HEK293 (cell line): ENCODE results near the gene IP6K2.

Experiments
- PRDM1 ChIP-seq: fragments of 450-650 bp; formaldehyde crosslinking; IDR thresholded peaks from 2 replicates; pipeline ENCODE4; 2016; ENCODE audit warnings: missing biosample characterization, missing genetic modification characterization
- TCF7L2 ChIP-seq: IDR thresholded peaks from 2 replicates; pipeline ENCODE4 v1.6.1; 2011; ENCODE audit warnings: low read depth, mild to moderate bottlenecking, inconsistent platforms, low read length, moderate library complexity, borderline replicate concordance
- ZNF138 ChIP-seq: fragments of 450-650 bp; formaldehyde crosslinking; IDR thresholded peaks from 2 replicates; pipeline ENCODE4 v1.5.1; 2016; ENCODE audit warnings: missing biosample characterization, missing genetic modification characterization, borderline replicate concordance
- ZNF621 ChIP-seq: fragments of 450-650 bp; formaldehyde crosslinking; IDR thresholded peaks from 2 replicates; pipeline ENCODE4 v1.5.1; 2017; ENCODE audit warnings: missing biosample characterization, missing genetic modification characterization
- TF ChIP-seq, protein P1 (sequence below): fragments of 450-650 bp; formaldehyde crosslinking; IDR thresholded peaks from 2 replicates; pipeline ENCODE4 v1.5.1; 2016; ENCODE audit warnings: missing biosample characterization, missing genetic modification characterization
- TF ChIP-seq, protein P2 (sequence below): fragments of 450-650 bp; formaldehyde crosslinking; IDR thresholded peaks from 2 replicates; pipeline ENCODE4 v1.5.1; 2016; ENCODE audit warnings: missing biosample characterization, missing genetic modification characterization

GRCh38 chr3:48685293-48685602 is 31.8 kb downstream of the IP6K2 start:
- no peak for TF ChIP-seq TCF7L2
- TF ChIP-seq PRDM1 = no peak
- TF ChIP-seq, protein P1, sequence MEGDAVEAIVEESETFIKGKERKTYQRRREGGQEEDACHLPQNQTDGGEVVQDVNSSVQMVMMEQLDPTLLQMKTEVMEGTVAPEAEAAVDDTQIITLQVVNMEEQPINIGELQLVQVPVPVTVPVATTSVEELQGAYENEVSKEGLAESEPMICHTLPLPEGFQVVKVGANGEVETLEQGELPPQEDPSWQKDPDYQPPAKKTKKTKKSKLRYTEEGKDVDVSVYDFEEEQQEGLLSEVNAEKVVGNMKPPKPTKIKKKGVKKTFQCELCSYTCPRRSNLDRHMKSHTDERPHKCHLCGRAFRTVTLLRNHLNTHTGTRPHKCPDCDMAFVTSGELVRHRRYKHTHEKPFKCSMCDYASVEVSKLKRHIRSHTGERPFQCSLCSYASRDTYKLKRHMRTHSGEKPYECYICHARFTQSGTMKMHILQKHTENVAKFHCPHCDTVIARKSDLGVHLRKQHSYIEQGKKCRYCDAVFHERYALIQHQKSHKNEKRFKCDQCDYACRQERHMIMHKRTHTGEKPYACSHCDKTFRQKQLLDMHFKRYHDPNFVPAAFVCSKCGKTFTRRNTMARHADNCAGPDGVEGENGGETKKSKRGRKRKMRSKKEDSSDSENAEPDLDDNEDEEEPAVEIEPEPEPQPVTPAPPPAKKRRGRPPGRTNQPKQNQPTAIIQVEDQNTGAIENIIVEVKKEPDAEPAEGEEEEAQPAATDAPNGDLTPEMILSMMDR (tag by site-specific recombination) = no peak
- no peak for TF ChIP-seq ZNF138
- TF ChIP-seq ZNF621 (tag by site-specific recombination) = no peak
- TF ChIP-seq, protein P2, sequence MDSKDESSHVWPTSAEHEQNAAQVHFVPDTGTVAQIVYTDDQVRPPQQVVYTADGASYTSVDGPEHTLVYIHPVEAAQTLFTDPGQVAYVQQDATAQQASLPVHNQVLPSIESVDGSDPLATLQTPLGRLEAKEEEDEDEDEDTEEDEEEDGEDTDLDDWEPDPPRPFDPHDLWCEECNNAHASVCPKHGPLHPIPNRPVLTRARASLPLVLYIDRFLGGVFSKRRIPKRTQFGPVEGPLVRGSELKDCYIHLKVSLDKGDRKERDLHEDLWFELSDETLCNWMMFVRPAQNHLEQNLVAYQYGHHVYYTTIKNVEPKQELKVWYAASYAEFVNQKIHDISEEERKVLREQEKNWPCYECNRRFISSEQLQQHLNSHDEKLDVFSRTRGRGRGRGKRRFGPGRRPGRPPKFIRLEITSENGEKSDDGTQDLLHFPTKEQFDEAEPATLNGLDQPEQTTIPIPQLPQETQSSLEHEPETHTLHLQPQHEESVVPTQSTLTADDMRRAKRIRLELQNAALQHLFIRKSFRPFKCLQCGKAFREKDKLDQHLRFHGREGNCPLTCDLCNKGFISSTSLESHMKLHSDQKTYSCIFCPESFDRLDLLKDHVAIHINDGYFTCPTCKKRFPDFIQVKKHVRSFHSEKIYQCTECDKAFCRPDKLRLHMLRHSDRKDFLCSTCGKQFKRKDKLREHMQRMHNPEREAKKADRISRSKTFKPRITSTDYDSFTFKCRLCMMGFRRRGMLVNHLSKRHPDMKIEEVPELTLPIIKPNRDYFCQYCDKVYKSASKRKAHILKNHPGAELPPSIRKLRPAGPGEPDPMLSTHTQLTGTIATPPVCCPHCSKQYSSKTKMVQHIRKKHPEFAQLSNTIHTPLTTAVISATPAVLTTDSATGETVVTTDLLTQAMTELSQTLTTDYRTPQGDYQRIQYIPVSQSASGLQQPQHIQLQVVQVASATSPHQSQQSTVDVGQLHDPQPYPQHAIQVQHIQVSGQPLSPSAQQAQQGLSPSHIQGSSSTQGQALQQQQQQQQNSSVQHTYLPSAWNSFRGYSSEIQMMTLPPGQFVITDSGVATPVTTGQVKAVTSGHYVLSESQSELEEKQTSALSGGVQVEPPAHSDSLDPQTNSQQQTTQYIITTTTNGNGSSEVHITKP (tag by site-specific recombination) = no peak
